ENCODE measurements around the gene SLC28A3. TPM values are rescaled to one million over a fixed set of nuclear protein-coding genes. Genes with fewer than 3 reads are reported as not detected.
A peak's percentile ranks its signal among the peaks of the same experiment; 100 is the strongest.

SLC28A3 gene
- total RNA-seq, 1 donor from 2014 or later: 0.15 TPM

GRCh38 chr9:84343111-84343521 lies 2.6 kb upstream of the SLC28A3 start:
- DNase-seq (ENCODE audit: low read depth): peak; percentile 30

DNA sequence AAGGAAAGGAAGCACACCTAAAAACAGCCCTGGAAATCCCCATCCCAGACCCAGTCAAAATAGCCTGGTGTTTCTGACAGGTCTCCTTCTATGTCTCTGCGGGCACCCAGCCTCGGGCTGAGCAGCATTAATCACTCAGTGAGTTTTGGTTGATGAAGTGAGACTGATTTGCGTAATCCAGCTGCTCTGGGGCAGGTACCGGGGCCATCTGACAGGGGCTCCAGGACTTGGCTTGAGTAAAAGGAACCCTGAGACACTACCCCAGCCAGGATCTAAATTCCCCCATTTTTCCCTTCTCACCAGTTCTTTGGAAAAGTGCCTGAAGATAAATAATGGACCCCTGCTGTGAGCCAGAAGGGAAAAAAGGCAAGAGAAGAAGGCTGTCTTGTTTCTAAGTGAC lies 596 bp downstream of the SLC28A3 start:
- DNase-seq (ENCODE audit: low read depth): peak; percentile 82

DNA sequence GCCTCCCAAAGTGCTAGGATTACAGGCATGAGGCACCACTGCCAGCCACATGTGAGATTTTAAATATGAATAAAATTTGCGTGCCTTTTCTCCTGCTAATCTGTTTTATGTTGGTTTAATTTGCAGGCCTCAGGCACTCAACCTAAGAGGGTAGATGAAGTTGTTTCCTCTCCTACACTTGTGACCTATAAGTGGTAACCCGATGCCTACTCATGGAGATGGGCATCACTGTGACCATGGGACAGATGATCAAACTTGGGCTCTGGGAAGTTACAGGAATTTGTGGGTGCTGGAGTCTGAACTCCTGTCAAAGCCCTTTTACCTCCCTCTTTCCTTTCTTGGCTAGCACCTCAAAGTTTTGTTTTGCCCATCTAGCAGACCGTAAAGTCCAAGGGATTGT lies 1.1 kb downstream of the SLC28A3 start:
- DNase-seq (ENCODE audit: low read depth): no peak

DNA sequence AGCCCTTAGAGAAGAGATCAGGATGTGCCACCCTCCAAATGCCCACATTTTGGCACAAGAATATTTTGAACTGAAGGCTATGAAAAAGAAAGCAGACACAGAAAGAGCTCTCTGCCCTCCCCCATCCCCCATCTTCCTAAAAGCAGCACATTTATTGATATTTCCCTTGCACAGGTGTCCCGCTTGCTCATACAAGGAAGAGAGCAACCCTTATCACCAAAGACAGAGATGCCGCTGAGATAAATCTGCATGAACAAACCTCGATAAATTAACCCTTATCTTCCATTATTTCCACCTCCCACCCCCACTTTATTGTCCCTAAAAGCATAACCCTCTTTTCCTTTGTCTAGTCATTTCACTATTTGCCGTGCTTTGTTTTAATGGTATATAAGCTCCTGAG lies 1.8 kb downstream of the SLC28A3 start:
- no peak for DNase-seq (ENCODE audit: low read depth)

DNA sequence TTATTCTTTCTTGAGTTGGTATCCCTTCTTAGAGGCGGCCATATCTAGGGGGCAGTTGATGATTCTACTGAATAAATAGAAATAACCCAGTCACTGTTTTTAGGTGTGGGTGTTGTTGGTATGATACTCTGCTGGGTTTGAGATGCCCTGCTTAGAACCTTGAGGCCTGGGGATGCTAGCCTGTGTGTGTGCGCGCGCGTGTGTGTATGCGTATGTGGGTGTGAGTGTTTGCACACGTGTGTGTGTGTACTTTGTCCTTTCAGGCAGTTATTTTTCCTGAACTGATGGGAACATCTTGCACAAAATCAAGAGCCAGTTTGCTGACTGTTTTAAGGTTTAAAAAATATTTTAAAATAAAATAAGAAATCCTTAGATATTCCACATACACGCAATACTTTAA lies 3.3 kb downstream of the SLC28A3 start:
- DNase-seq (ENCODE audit: low read depth): no peak

DNA sequence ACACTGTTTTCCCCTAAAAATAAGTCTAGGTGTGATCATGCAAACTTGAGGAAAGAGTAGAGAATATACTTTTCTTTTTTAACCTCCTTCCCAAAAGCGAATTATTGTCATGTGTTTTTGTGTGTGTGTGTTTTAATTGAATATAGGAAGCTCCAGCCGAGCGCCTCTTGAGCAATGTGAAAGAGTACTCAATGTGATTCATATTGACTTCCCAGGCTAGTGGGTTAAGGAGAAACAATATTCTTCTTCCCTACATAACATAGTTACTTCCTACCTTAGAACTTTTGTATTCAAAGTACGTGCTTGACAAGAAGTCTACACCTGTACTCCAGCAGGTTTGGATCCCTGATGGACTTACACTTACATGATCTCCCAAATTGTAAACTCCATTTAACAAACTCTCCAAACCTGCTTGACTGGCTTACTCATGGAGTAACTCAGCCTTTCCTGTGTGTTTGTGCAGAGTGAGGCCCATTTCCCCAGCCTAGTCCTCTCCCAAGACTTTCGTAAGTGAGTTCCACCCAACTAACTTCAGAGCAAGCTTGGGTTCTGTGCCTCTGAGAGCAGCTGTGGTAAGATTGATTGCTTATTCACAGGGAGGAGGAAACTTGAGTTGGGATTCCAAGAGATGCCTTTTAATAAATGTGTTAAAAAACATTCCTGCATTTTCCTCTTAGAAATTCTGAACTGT lies 9.3 kb downstream of the SLC28A3 start:
- DNase-seq (ENCODE audit: low read depth): peak; percentile 50

- DNase-seq (ENCODE audit: low read depth): no peak
Observed at GRCh38 chr9:84330246-84330645, 10.3 kb downstream of the SLC28A3 start.

DNA sequence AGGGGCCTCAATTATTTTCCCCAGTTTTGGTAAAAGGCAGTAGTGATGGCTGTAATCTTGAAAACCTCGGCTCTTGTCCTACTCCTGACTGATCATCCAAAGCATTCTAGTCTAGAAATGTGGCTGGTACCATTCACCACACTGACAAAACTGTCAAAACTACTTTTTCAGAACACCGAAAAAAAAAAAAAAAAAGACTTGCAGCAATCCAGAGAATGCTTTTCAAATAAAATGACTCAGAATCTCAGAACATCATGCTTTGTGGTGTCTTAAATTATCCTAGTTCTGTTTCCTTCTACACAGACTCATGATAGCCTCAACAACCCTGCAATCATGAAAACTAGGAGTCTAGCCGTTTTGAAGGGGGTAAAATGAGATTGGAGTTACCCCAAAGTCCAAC lies 13.4 kb downstream of the SLC28A3 start:
- no peak for DNase-seq (ENCODE audit: low read depth)

DNA sequence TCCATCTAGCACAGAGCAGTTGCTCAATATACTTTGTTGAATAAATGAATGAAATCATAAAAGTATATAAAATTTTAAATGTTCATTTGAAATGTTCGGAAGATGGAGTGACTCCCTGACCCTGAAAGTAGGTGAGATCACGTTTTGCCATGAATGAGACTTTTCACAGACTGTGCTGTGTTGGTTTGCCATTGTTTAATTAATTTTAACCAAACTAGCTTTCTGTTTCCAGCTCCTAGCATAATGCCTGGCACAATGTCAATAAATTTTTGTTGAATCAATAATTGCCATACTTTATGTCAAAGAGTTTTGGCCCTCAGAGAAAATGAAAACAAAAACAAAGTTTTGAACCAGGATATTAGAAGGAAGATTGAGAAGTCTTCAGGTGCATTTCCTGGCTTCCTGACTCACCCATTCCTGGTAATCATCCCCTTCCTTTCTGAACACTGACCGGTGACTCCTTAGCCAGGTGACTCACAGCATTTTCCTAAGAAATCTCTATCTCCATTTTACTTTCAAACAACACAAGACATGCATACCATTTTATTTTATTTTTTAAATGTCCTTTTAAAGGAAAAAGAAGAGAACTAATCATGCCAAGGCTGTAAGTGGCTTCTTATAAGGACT lies 15.1 kb downstream of the SLC28A3 start:
- DNase-seq (ENCODE audit: low read depth): peak; percentile 92

DNA sequence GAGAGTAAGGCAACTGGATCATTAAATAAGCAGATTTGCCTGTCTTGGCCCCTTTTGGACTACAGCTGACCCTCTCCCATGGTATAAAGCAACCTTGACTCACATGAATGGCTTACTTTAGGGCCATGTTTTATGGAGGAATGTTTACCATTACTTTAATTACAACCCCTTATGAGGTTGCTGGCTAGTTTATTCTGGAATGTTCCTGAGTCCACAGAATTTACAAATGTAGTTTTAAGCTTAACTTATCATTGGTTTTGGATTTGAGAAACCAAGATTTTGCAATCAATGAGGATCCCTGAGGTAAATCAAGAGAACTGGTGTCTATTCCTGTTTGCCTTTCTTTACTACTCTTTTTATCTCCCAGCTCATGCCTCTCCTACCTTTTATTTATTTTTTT lies 15.7 kb downstream of the SLC28A3 start:
- DNase-seq (ENCODE audit: low read depth): no peak

GRCh38 chr9:84323858-84324257 lies 16.7 kb downstream of the SLC28A3 start:
- no peak for DNase-seq (ENCODE audit: low read depth)

GRCh38 chr9:84322828-84323227 lies 17.7 kb downstream of the SLC28A3 start:
- peak; percentile 43 for DNase-seq (ENCODE audit: low read depth)

DNA sequence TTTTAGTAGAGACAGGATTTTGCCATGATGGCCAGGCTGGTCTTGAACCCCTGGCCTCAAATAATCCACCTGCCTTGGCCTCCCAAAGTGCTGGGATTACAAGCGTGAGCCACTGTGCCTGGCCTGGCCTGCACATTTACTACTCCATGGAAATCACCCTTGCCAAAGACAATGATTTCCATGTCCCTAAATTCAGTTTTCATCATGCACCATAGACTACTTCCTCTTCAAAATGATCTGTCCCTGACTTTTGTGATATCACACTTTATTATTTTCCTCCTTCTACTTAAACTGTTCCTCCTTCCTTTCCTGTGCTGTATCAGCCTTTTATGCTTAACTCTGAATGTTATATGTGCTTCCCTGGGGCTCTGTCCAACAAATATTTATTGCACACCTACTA lies 20.3 kb downstream of the SLC28A3 start:
- no peak for DNase-seq (ENCODE audit: low read depth)

DNA sequence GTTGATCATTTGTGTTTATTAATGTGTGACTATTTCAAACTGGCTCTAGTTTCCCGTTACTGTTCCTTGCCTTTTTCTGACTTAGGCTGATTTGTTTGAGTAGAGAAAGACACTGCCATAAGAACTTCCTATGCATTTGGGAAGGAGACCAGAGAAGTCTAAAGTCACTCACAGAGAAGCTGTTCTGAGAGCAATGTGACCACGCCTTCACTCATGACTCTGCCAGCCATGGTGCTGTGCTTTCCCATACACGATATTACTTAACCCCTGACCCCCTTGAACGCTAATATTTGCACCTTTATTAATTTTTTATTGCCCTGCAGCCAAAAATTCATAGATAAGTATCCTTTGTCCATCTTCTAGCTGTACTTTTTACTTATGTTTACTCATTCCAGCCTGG lies 20.9 kb downstream of the SLC28A3 start:
- DNase-seq (ENCODE audit: low read depth): no peak

- DNase-seq (ENCODE audit: low read depth): no peak
Observed at GRCh38 chr9:84318981-84319380, 21.6 kb downstream of the SLC28A3 start.

DNA sequence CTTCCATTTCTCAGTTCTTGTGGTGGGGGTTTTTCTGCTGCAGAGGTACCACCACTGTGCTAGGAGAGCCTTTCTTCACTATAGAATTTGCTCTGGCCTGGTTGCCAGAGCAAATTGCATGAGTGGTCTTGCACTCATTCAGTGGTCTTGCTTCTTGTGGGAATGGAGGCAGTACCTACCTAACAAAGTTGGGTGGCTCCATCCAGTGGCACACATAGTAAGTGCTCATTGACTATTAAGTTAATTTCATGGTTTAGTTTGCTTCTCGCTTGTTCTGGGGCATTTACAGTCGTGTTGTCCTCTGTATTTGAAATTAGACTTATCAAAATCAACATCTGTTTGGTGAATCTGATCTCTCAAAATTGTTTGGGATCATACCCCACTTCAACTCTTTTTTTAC lies 23.0 kb downstream of the SLC28A3 start:
- no peak for DNase-seq (ENCODE audit: low read depth)

- DNase-seq (ENCODE audit: low read depth): peak; percentile 65
Observed at GRCh38 chr9:84315278-84315877, 25.2 kb downstream of the SLC28A3 start.

DNA sequence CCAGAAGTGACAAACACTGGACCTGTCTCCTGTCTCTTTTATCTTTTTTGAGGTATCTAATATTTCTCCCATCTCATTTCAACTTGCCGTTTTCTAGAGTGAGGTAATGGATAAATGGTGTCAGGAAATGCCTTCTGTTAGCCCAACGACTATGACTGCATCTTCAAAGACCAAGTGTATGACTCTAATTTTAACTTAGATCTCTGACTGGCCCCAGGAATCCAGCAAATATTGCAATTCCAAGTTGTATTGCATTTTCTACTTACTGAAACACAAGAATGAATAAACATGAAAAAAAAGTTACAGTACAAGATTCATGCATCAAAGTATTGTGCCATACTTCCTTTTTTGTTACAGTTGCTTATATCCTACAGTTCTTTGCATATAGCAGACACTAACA lies 26.3 kb downstream of the SLC28A3 start:
- no peak for DNase-seq (ENCODE audit: low read depth)

GRCh38 chr9:84310883-84311282 lies 29.7 kb downstream of the SLC28A3 start:
- DNase-seq (ENCODE audit: low read depth): no peak

GRCh38 chr9:84305497-84306131 lies 34.9 kb downstream of the SLC28A3 start:
- DNase-seq (ENCODE audit: low read depth): peak; percentile 87

GRCh38 chr9:84304166-84304565 lies 36.4 kb downstream of the SLC28A3 start:
- no peak for DNase-seq (ENCODE audit: low read depth)

GRCh38 chr9:84303061-84303460 lies 37.5 kb downstream of the SLC28A3 start:
- peak; percentile 86 for DNase-seq (ENCODE audit: low read depth)

DNA sequence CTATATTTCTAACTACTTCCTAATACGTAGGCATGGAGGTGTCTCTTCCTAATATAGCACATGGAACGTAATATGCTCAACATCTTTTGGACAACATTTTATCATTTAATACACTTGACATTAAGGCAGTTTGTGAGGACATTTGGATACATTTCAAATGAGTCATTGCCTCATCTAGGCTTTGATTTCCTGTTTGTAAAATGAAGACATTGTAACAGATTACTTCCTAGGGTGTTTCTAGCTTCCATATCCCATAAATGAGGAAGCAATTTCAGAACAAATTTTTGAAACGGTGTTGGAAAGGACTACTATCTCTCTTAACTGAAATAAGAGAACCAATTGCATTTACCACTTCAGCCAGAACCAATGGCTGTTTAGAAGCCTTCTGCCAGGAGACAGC lies 38.7 kb downstream of the SLC28A3 start:
- peak; percentile 83 for DNase-seq (ENCODE audit: low read depth)

Data from renal cortical epithelial cell (primary cell).